ENCODE data around the gene MROH7. TPM values are rescaled to one million over a fixed set of nuclear protein-coding genes. Genes with fewer than 3 reads are reported as not detected.

MROH7 gene
- total RNA-seq, 1 donor from 2014 or later: not detected

GRCh38 chr1:54728027-54728426 is 86.4 kb downstream of the MROH7 start:
- DNase-seq (ENCODE audit: low read depth in 2 of 2): peak in 1 of 2 donors; percentile 32

- DNase-seq (ENCODE audit: low read depth in 2 of 2): no peak
Measured at GRCh38 chr1:54736685-54737084, 95.1 kb downstream of the MROH7 start.

- no peak for DNase-seq (ENCODE audit: low read depth in 2 of 2)
Measured at GRCh38 chr1:54738244-54738643, 96.7 kb downstream of the MROH7 start.

GRCh38 chr1:54741531-54741930 is 99.9 kb downstream of the MROH7 start:
- DNase-seq (ENCODE audit: low read depth in 2 of 2): no peak

GRCh38 chr1:54742282-54742681 is 100.7 kb downstream of the MROH7 start:
- DNase-seq (ENCODE audit: low read depth in 2 of 2): no peak

- no peak for DNase-seq (ENCODE audit: low read depth in 2 of 2)
Measured at GRCh38 chr1:54743416-54744226, 102.0 kb downstream of the MROH7 start.

GRCh38 chr1:54744696-54745095 is 103.1 kb downstream of the MROH7 start:
- DNase-seq (ENCODE audit: low read depth in 2 of 2): no peak

- DNase-seq (ENCODE audit: low read depth in 2 of 2): no peak
Measured at GRCh38 chr1:54745274-54745673, 103.7 kb downstream of the MROH7 start.

GRCh38 chr1:54745864-54746263 is 104.3 kb downstream of the MROH7 start:
- DNase-seq (ENCODE audit: low read depth in 2 of 2): no peak

GRCh38 chr1:54748094-54748835 is 106.7 kb downstream of the MROH7 start:
- DNase-seq (ENCODE audit: low read depth in 2 of 2): no peak

- no peak for DNase-seq (ENCODE audit: low read depth in 2 of 2)
Measured at GRCh38 chr1:54750596-54750995, 109.0 kb downstream of the MROH7 start.

GRCh38 chr1:54751426-54751825 is 109.8 kb downstream of the MROH7 start:
- no peak for DNase-seq (ENCODE audit: low read depth in 2 of 2)

- DNase-seq (ENCODE audit: low read depth in 2 of 2): no peak
Measured at GRCh38 chr1:54754045-54754444, 112.5 kb downstream of the MROH7 start.

GRCh38 chr1:54754486-54755285 is 113.1 kb downstream of the MROH7 start:
- no peak for DNase-seq (ENCODE audit: low read depth in 2 of 2)

- DNase-seq (ENCODE audit: low read depth in 2 of 2): no peak
Measured at GRCh38 chr1:54757833-54758232, 116.2 kb downstream of the MROH7 start.

GRCh38 chr1:54758678-54759348 is 117.2 kb downstream of the MROH7 start:
- DNase-seq (ENCODE audit: low read depth in 2 of 2): no peak

Other genes with a start within 250 kb of the MROH7 start
- 8.1 and 10.3 TPM in 2 replicates for gene SSBP3, start 235.4 kb upstream of the MROH7 start, total RNA-seq
- gene ACOT11, start 93.6 kb upstream of the MROH7 start, total RNA-seq: 0.40 and 3.1 TPM in 2 replicates
- gene FAM151A, start 18.3 kb upstream of the MROH7 start, total RNA-seq: not detected in 2 replicates
- 9.6 and 11.9 TPM in 2 replicates for gene TTC4, start 74.1 kb downstream of the MROH7 start, total RNA-seq
- gene PARS2, start 122.7 kb downstream of the MROH7 start, total RNA-seq: 3.1 and 3.8 TPM in 2 replicates
- under 0.01 TPM in 1 of 2 replicates, not detected in the other for gene TTC22, start 159.5 kb downstream of the MROH7 start, total RNA-seq
- gene DHCR24, start 245.4 kb downstream of the MROH7 start, total RNA-seq: 55.8 and 67.1 TPM in 2 replicates

Data from lung microvascular endothelial cell (primary cell).